ENCODE results near the gene CANT1. TPM values are rescaled to one million over a fixed set of nuclear protein-coding genes. Genes with fewer than 3 reads are reported as not detected.

Gene CANT1
- total RNA-seq, 2 experiments from 2014 or later: 28.3 to 30.0 TPM

DNA sequence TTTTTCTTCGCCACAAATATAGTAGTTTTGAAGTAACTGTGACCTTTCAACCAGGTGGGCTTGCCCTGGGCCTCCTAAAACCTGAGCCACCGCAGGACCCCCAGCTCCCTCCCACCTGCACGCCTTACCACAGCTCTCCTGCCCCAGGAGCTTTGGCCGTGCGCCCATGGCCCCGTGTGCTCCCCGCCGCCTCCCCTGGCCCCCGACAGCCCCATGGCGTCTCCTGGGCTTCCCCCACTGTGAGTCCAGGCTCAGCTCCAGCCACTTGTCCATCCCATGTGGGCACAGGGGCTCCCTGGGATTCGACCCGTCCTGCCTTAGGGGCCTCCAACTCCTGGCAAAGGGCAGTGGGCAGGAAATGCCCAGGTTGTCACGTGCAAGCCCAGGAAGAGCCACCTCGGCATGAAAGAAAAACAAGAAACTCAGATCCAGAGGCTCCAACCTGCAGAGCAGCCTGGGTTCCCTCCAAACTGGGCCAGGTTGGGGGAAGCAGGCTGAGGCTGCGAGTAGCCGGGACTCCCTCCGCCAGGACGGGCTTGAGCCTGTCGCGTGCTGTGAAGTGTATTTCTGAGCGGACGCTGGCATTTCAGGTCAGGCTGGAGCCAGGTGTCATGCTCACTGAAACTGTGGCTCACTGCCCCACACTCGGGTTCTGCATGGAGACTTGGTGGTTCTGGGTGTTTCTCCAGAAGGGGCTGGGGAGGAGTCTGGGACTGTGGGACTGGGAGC lies 35.6 kb downstream of the CANT1 start:
- Mint-ChIP-seq H3K36me3 (ENCODE audit: low read depth) (peaks cover 26% of the 10 kb centered on the region), H3K4me3 (no peak overlapping the region), H3K27ac (no peak overlapping the region), H3K9me3 (no peaks in the 10 kb centered on the region), H3K4me1 (ENCODE audit: low read depth) (peaks cover 16% of the 10 kb centered on the region), H3K27me3 (no peaks in the 10 kb centered on the region)
- TF ChIP-seq, protein P1, sequence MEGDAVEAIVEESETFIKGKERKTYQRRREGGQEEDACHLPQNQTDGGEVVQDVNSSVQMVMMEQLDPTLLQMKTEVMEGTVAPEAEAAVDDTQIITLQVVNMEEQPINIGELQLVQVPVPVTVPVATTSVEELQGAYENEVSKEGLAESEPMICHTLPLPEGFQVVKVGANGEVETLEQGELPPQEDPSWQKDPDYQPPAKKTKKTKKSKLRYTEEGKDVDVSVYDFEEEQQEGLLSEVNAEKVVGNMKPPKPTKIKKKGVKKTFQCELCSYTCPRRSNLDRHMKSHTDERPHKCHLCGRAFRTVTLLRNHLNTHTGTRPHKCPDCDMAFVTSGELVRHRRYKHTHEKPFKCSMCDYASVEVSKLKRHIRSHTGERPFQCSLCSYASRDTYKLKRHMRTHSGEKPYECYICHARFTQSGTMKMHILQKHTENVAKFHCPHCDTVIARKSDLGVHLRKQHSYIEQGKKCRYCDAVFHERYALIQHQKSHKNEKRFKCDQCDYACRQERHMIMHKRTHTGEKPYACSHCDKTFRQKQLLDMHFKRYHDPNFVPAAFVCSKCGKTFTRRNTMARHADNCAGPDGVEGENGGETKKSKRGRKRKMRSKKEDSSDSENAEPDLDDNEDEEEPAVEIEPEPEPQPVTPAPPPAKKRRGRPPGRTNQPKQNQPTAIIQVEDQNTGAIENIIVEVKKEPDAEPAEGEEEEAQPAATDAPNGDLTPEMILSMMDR (IDR thresholded peaks at IDR 0.05): no peak
- no peak overlapping the region for H3K4me3 ChIP-seq (ENCODE audit: low read length)
- DNase-seq (no peak), ATAC-seq (ENCODE audit: poor library complexity) (no peak)
- peaks cover 0 to 9% of the 10 kb centered on the region in 2 experiments for H3K9me3 ChIP-seq (ENCODE audit: control insufficient read depth in 1 of 2, insufficient read depth in 1 of 2, low read length in 2 of 2)
- peaks cover 20% of the 10 kb centered on the region for H3K36me3 ChIP-seq (ENCODE audit: insufficient read depth, low read length)
- H3K4me1 ChIP-seq (ENCODE audit: insufficient read depth, low read length): peaks cover 45% of the 10 kb centered on the region
- no peaks in the 10 kb centered on the region for H3K27me3 ChIP-seq (ENCODE audit: control insufficient read depth in 1 of 2, insufficient read depth in 2 of 2, low read length in 2 of 2)
- H3K27ac ChIP-seq (ENCODE audit: low read depth in 1 of 2, low read length in 2 of 2): no peak overlapping the region
- CTCF ChIA-PET: no interaction called here
- POLR2A ChIA-PET: interaction anchor here (0.9 kb wide), 1 partner anchor 12 kb away, joined by 4 read pairs; no protein-coding TSS in a partner anchor
- intact Hi-C loops (cut with DNase I, micrococcal nuclease): no loop called here

- DNase-seq (no peak), ATAC-seq (ENCODE audit: poor library complexity) (no peak)
- Histone ChIP-seq H3K27ac (ENCODE audit: low read depth in 1 of 2, low read length in 2 of 2) (no peak overlapping the region), H3K27me3 (ENCODE audit: control insufficient read depth in 1 of 2, insufficient read depth in 2 of 2, low read length in 2 of 2) (no peaks in the 10 kb centered on the region), H3K9me3 (ENCODE audit: control insufficient read depth in 1 of 2, insufficient read depth in 1 of 2, low read length in 2 of 2) (peaks cover 0 to 9% of the 10 kb centered on the region in 2 experiments), H3K4me1 (ENCODE audit: insufficient read depth, low read length) (peaks cover 38% of the 10 kb centered on the region), H3K36me3 (ENCODE audit: insufficient read depth, low read length) (peaks cover 22% of the 10 kb centered on the region), H3K4me3 (ENCODE audit: low read length) (no peak overlapping the region)
- H3K27me3 Mint-ChIP-seq: no peaks in the 10 kb centered on the region
- TF ChIP-seq, protein P1 (IDR thresholded peaks at IDR 0.05): no peak
- no peaks in the 10 kb centered on the region for H3K9me3 Mint-ChIP-seq
- no peak overlapping the region for H3K4me3 Mint-ChIP-seq
- intact Hi-C loops (cut with DNase I, micrococcal nuclease): no loop called here
- CTCF ChIA-PET: no interaction called here
- peaks cover 16% of the 10 kb centered on the region for H3K4me1 Mint-ChIP-seq (ENCODE audit: low read depth)
- POLR2A ChIA-PET: interaction anchor here (0.9 kb wide), 1 partner anchor 13 kb away, joined by 4 read pairs; no protein-coding TSS in a partner anchor
- H3K27ac Mint-ChIP-seq: no peak overlapping the region
- H3K36me3 Mint-ChIP-seq (ENCODE audit: low read depth): peaks cover 26% of the 10 kb centered on the region
Measured at GRCh38 chr17:78973196-78973595, 36.4 kb downstream of the CANT1 start.

- ChIA-PET POLR2A (no interaction called here), CTCF (no interaction called here)
- H3K27ac ChIP-seq (ENCODE audit: low read depth in 1 of 2, low read length in 2 of 2): no peak overlapping the region
- TF ChIP-seq, protein P1 (IDR thresholded peaks at IDR 0.05): no peak
- Mint-ChIP-seq H3K4me1 (ENCODE audit: low read depth) (peaks cover 14% of the 10 kb centered on the region), H3K27ac (no peak overlapping the region), H3K36me3 (ENCODE audit: low read depth) (peaks cover 25% of the 10 kb centered on the region), H3K4me3 (no peak overlapping the region), H3K9me3 (no peaks in the 10 kb centered on the region), H3K27me3 (no peaks in the 10 kb centered on the region)
- peaks cover 32% of the 10 kb centered on the region for H3K4me1 ChIP-seq (ENCODE audit: insufficient read depth, low read length)
- intact Hi-C loops (cut with DNase I, micrococcal nuclease): no loop called here
- no peak for ATAC-seq (ENCODE audit: poor library complexity)
- H3K4me3 ChIP-seq (ENCODE audit: low read length): no peak overlapping the region
- no peak for DNase-seq
- peaks cover 0 to 9% of the 10 kb centered on the region in 2 experiments for H3K9me3 ChIP-seq (ENCODE audit: control insufficient read depth in 1 of 2, insufficient read depth in 1 of 2, low read length in 2 of 2)
- H3K36me3 ChIP-seq (ENCODE audit: insufficient read depth, low read length): peaks cover 22% of the 10 kb centered on the region
- no peaks in the 10 kb centered on the region for H3K27me3 ChIP-seq (ENCODE audit: control insufficient read depth in 1 of 2, insufficient read depth in 2 of 2, low read length in 2 of 2)
Measured at GRCh38 chr17:78972507-78973105, 37.0 kb downstream of the CANT1 start.
